Measurements from ENCODE around the gene ACKR2. TPM values are rescaled to one million over a fixed set of nuclear protein-coding genes. Genes with fewer than 3 reads are reported as not detected.
"Not testable (repeated sequence)": the region's sequence is repeated elsewhere in the genome, so short reads cannot be mapped to it uniquely, and the experiment has no call there.

Gene ACKR2
- total RNA-seq, 4 donors from 2014 or later = 2.7 to 6.5 (median 3.1) TPM

DNA sequence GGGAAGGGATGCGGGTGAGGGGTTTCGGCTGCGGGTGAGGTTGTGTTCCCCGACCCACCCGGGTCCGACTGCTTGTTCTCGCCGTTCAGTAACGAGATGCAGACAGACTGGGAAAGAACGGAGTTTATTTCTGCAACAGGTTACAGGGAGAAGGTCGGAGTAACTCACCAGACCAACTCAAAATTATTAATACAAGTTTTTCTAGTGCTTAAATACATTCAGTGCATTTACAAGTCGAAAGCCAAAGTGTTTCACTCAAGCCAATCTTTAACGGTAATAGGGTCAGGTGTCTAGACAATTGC lies 4.5 kb upstream of the ACKR2 start:
- H3K27ac ChIP-seq = peak overlapping the region; percentile 97 to 100 (median 98)
- 1 to 2% methylated on average over 7 to 13 of the region's 13 CpGs for WGBS, 2 donors
- H3K4me3 ChIP-seq = peak overlapping the region; percentile 79 to 96 (median 85)
- TF ChIP-seq CTCF (IDR thresholded peaks at IDR 0.05) = no peak
- no peak for TF ChIP-seq POLR2A (IDR thresholded peaks at IDR 0.05)
- H3K9me3 ChIP-seq = no peaks in the 10 kb centered on the region
- no peaks in the 10 kb centered on the region for H3K36me3 ChIP-seq
- H3K27me3 ChIP-seq = no peaks in the 10 kb centered on the region
- no peak for DNase-seq
- H3K4me1 ChIP-seq = peaks cover 0 to 46% (median 26%) of the 10 kb centered on the region in 3 donors
- intact Hi-C loops (cut with DNase I) = no loop called here

DNA sequence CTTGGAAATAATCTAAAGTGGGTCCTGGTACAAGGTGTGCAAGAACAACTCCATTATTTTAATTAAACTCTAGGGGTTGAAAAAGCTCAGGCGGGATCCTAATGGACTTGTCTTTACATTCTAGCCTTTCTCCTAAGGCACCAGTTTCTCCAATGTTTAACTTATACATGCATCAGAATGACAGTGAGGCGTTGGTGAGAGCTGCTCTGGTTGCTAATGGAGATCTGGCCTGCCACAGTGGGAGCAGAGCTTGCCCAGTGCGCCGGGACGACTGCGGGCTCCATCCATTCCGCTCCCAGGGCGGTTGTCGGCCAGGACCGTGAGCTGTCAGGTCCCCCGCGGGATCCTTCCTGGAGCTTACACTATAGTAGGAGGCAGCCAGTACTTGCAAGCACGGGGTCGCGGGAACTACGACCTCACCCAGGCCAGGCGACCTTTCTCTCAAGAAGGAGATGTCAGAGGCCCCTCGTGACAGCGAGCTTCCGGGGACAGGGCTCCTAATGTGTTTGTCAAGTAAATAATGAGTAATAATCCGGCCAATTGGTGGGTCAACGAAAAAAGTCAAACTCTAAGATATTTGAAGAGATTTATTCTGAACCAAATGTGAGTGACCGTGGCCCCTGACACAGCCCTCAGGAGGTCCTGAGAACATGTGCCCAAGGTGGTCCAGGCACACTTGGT lies 4.0 kb upstream of the ACKR2 start:
- H3K4me3 ChIP-seq = peak overlapping the region in 3 of 4 donors; percentile 85 to 96 (median 85)
- H3K27ac ChIP-seq = peak overlapping the region; percentile 97 to 100 (median 98)
- whole genome bisulfite sequencing, 2 donors = 48 to 59% methylated on average over 13 to 17 of the region's 23 CpGs
- H3K36me3 ChIP-seq = no peaks in the 10 kb centered on the region
- intact Hi-C loops (cut with DNase I) = no loop called here
- peaks cover 0 to 41% (median 26%) of the 10 kb centered on the region in 3 donors for H3K4me1 ChIP-seq
- no peaks in the 10 kb centered on the region for H3K9me3 ChIP-seq
- H3K27me3 ChIP-seq = no peaks in the 10 kb centered on the region
- TF ChIP-seq POLR2A (IDR thresholded peaks at IDR 0.05) (no peak), CTCF (IDR thresholded peaks at IDR 0.05) (no peak)
- no peak for DNase-seq

DNA sequence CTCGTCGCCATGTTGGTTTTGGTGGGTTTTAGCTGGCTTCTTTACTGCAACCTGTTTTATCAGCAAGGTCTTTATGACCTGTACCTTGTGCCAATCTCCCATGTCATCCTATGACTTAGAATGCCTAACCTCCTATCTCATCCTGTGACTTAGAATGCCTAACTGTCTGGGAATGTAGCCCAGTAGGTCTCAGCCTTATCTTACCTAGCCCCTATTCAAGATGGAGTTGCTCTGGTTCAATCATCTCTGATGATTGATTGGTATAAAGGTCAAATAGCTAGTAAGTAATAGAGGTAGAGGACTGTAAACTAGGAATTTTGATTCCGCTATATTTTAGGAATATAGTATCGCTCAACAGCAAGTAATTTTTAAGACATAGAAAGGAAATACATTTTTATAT lies 1.3 kb upstream of the ACKR2 start:
- Histone ChIP-seq H3K27me3 (no peaks in the 10 kb centered on the region), H3K4me1 (peaks cover 0 to 15% (median 9%) of the 10 kb centered on the region in 3 donors), H3K9me3 (no peaks in the 10 kb centered on the region), H3K27ac (no peak overlapping the region), H3K4me3 (no peak overlapping the region), H3K36me3 (no peaks in the 10 kb centered on the region)
- no peak for DNase-seq
- intact Hi-C loops (cut with DNase I) = no loop called here
- TF ChIP-seq CTCF (IDR thresholded peaks at IDR 0.05) (no peak), POLR2A (IDR thresholded peaks at IDR 0.05) (no peak)
- 97 to 98% methylated on average over 4 of the region's 4 CpGs for WGBS, 2 donors

- 75 to 88% methylated on average over 10 of the region's 10 CpGs for WGBS, 2 donors
- H3K36me3 ChIP-seq = not testable (repeated sequence)
Observed at GRCh38 chr3:42810706-42811105, 1.5 kb downstream of the ACKR2 start.

GRCh38 chr3:42811118-42811883 lies 2.1 kb downstream of the ACKR2 start:
- intact Hi-C loops (cut with DNase I); H3K36me3 ChIP-seq; DNase-seq; H3K27me3 ChIP-seq; H3K27ac ChIP-seq; H3K4me3 ChIP-seq; H3K9me3 ChIP-seq: not testable (repeated sequence)
- peaks cover 8 to 22% (median 9%) of the 10 kb centered on the region in 3 donors for H3K4me1 ChIP-seq
- WGBS, 2 donors = 69 to 79% methylated on average over 13 of the region's 15 CpGs

More at GRCh38 chr3:42810706-42811105, 1.5 kb downstream of the ACKR2 start:
- H3K27ac ChIP-seq; H3K27me3 ChIP-seq; H3K9me3 ChIP-seq; DNase-seq; H3K4me3 ChIP-seq; intact Hi-C loops (cut with DNase I): not testable (repeated sequence)
- peaks cover 5 to 16% (median 5%) of the 10 kb centered on the region in 3 donors for H3K4me1 ChIP-seq

DNA sequence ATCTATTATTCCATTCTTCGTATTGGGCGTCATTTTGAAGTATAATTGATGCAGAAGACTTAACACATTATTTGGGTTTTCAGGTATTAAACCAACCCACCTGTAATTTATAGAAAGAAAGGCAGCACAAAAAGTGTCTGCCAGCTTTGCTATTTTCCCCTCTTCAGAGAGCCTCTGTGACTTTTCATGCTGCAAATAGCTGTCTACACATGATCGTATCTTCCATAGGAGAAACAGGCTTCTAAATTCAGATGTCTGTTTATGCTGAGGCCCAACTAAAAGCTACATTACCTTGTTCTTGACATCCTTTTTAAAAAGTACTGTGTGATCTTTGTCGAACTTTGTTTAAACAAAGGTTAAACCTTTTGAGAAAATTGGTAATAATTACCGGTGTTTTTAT lies 5.0 kb downstream of the ACKR2 start:
- Histone ChIP-seq H3K36me3 (no peaks in the 10 kb centered on the region), H3K4me1 (peaks cover 8 to 27% (median 9%) of the 10 kb centered on the region in 3 donors), H3K4me3 (no peak overlapping the region), H3K27ac (peak overlapping the region in 3 of 4 donors; percentile 51 to 82 (median 73)), H3K9me3 (no peaks in the 10 kb centered on the region), H3K27me3 (no peaks in the 10 kb centered on the region)
- DNase-seq = no peak
- TF ChIP-seq CTCF (IDR thresholded peaks at IDR 0.05) (no peak), POLR2A (IDR thresholded peaks at IDR 0.05) (no peak)
- 72 to 80% methylated on average over 5 of the region's 5 CpGs for WGBS, 2 donors
- intact Hi-C loops (cut with DNase I) = no loop called here
